Measurements from ENCODE around the gene CSE1L. TPM values are rescaled to one million over a fixed set of nuclear protein-coding genes. Genes with fewer than 3 reads are reported as not detected.
A peak's percentile ranks its signal among the peaks of the same experiment; 100 is the strongest.
"Not testable (repeated sequence)": the region's sequence is repeated elsewhere in the genome, so short reads cannot be mapped to it uniquely, and the experiment has no call there.

Gene CSE1L
- total RNA-seq, 6 experiments from 2014 or later, result 19.4 to 35.8 (median 21.6) TPM

GRCh38 chr20:49098136-49098535 is 52.0 kb downstream of the CSE1L start:
- H3K4me1 ChIP-seq, result peaks cover 0 to 4% (median 0%) of the 10 kb centered on the region in 4 donors
- intact Hi-C loops (cut with DNase I), result no loop called here
- peaks cover 0 to 38% (median 16%) of the 10 kb centered on the region in 4 donors for H3K36me3 ChIP-seq
- no peak overlapping the region for H3K27ac ChIP-seq
- no peaks in the 10 kb centered on the region for H3K27me3 ChIP-seq
- 93% methylated on average over 4 of the region's 4 CpGs for WGBS (ENCODE audit: insufficient coverage, low coverage, low lambda C conversion rate, missing lambda C conversion rate)
- H3K9me3 ChIP-seq, result no peaks in the 10 kb centered on the region
- no peak for DNase-seq
- TF ChIP-seq POLR2A (IDR thresholded peaks at IDR 0.05), result no peak
- TF ChIP-seq CTCF (IDR thresholded peaks at IDR 0.05), result no peak
- no peak for ATAC-seq
- no peak overlapping the region for H3K4me3 ChIP-seq

GRCh38 chr20:49099011-49099410 is 52.9 kb downstream of the CSE1L start:
- no peak overlapping the region for H3K27ac ChIP-seq
- DNase-seq, result no peak
- no peaks in the 10 kb centered on the region for H3K27me3 ChIP-seq
- H3K9me3 ChIP-seq, result no peaks in the 10 kb centered on the region
- no peak overlapping the region for H3K4me3 ChIP-seq
- H3K4me1 ChIP-seq, result peaks cover 0 to 4% (median 0%) of the 10 kb centered on the region in 4 donors
- TF ChIP-seq CTCF (IDR thresholded peaks at IDR 0.05) (no peak), POLR2A (IDR thresholded peaks at IDR 0.05) (no peak)
- no peak for ATAC-seq
- intact Hi-C loops (cut with DNase I), result no loop called here
- H3K36me3 ChIP-seq, result peaks cover 0 to 42% (median 18%) of the 10 kb centered on the region in 4 donors
- 100% methylated on average over 3 of the region's 3 CpGs for WGBS (ENCODE audit: insufficient coverage, low coverage, low lambda C conversion rate, missing lambda C conversion rate)

- H3K36me3 ChIP-seq, result peaks cover 0 to 35% (median 20%) of the 10 kb centered on the region in 4 donors
- H3K9me3 ChIP-seq; H3K4me1 ChIP-seq; H3K27me3 ChIP-seq; DNase-seq; ATAC-seq; intact Hi-C loops (cut with DNase I); H3K4me3 ChIP-seq; H3K27ac ChIP-seq: not testable (repeated sequence)
- WGBS (ENCODE audit: insufficient coverage, low coverage, low lambda C conversion rate, missing lambda C conversion rate), result 78% methylated on average over 5 of the region's 5 CpGs
These were observed 54.2 kb downstream of the CSE1L start for GRCh38 chr20:49100292-49100691.

GRCh38 chr20:49100972-49101371 is 54.9 kb downstream of the CSE1L start:
- Histone ChIP-seq H3K4me3 (no peak overlapping the region), H3K27ac (peak overlapping the region in 1 of 3 donors; percentile 11), H3K4me1 (peaks cover 0 to 4% (median 0%) of the 10 kb centered on the region in 4 donors), H3K27me3 (no peaks in the 10 kb centered on the region), H3K9me3 (no peaks in the 10 kb centered on the region), H3K36me3 (peaks cover 0 to 29% (median 18%) of the 10 kb centered on the region in 4 donors)
- TF ChIP-seq POLR2A (IDR thresholded peaks at IDR 0.05) (no peak), CTCF (IDR thresholded peaks at IDR 0.05) (no peak)
- no peak for DNase-seq
- intact Hi-C loops (cut with DNase I), result no loop called here
- peak; percentile 42 to 71 (median 60) for ATAC-seq
- WGBS (ENCODE audit: insufficient coverage, low coverage, low lambda C conversion rate, missing lambda C conversion rate), result 55% methylated on average over 4 of the region's 4 CpGs

GRCh38 chr20:49103019-49103418 is 56.9 kb downstream of the CSE1L start:
- WGBS (ENCODE audit: insufficient coverage, low coverage, low lambda C conversion rate, missing lambda C conversion rate), result 100% methylated on average over 1 of the region's 4 CpGs
- TF ChIP-seq POLR2A (IDR thresholded peaks at IDR 0.05) (no peak), CTCF (IDR thresholded peaks at IDR 0.05) (no peak)
- Histone ChIP-seq H3K36me3 (peaks cover 0 to 20% (median 13%) of the 10 kb centered on the region in 4 donors), H3K27me3 (no peaks in the 10 kb centered on the region), H3K27ac (no peak overlapping the region), H3K9me3 (no peaks in the 10 kb centered on the region), H3K4me3 (no peak overlapping the region), H3K4me1 (peaks cover 0 to 4% (median 0%) of the 10 kb centered on the region in 4 donors)
- intact Hi-C loops (cut with DNase I), result no loop called here
- peak in 1 of 4 donors; percentile 4 for ATAC-seq
- DNase-seq, result no peak
